HG02623 (cell line): ENCODE data around the gene MFSD11.
"Not testable (repeated sequence)": the region's sequence is repeated elsewhere in the genome, so short reads cannot be mapped to it uniquely, and the experiment has no call there.

Source experiments
- ATAC-seq: cut with Tn5 transposase; IDR thresholded peaks from one replicate; pipeline ENCODE4 v1.9.1; 2021; ENCODE audit warnings: moderate library complexity; ENCODE audit not compliant: unreplicated experiment

MFSD11 gene

GRCh38 chr17:76796081-76796480 is 58.2 kb downstream of the MFSD11 start:
- no peak for ATAC-seq

DNA sequence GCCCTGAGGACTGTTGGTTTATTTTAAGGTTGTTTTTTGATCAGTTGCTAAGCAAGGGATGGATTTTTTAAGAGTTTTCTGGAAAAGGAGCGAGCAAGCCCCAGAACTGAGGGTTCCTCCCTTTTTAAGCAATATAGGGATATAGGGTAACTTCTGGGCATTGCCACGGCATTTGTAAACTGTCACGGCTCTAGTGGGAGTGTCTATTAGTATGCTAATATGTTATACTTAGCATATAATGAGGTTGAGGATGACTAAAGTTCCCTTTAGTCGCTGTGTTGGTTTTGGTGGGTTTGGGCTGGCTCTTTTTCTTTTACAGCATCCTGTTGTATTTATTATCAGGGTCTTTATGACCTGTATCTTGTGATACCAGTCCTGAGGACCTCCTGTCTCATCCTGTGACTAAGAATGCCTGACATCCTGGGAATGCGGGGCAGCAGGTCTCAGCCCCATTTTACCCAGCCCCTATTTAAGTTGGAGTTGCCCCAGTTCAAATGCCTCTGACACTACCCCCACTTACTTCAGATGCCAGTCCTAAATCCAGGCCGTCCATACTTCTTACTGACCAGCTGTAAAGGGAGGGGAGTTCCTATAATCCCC is 59.4 kb downstream of the MFSD11 start:
- no peak for ATAC-seq

- no peak for ATAC-seq
Measured at GRCh38 chr17:76801706-76802105, 63.8 kb downstream of the MFSD11 start.

DNA sequence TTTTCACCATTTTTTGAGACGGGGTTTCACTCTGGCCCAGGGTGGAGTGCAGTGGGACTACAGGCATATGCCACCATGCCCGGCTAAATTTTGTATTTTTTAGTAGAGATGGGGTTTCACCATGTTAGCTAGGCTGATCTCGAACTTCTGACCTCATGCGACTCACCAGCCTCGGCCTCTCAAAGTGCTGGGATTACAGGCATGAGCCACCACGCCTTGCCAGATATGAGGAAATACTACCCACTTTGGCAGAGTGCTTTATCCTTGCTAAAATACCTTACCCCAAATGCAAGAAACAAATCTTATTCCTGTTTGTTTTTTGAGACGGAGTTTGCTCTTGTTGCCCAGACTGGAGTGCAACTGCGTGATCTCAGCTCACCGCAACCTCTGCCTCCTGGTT is 67.4 kb downstream of the MFSD11 start:
- no peak for ATAC-seq

DNA sequence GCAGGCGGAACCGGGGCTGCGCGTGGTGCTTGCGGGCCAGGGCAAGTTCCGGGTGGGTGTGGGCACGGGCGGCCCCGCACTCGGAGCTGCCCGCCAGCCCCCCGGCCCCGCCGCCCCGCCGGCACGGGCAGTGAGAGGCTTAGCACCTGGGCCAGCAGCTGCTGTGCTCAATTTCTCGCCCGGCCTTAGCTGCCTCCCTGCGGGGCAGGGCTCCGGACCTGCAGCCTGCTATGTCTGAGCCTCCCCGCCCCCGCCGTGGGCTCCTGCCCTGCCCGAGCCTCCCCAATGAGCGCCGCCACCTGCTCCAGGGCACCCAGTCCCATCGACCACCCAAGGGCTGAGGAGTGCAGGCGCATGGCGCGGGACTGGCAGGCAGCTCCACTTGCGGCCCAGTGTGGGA is 68.2 kb downstream of the MFSD11 start:
- not testable (repeated sequence) for ATAC-seq

GRCh38 chr17:76806767-76807166 is 68.8 kb downstream of the MFSD11 start:
- ATAC-seq = not testable (repeated sequence)

DNA sequence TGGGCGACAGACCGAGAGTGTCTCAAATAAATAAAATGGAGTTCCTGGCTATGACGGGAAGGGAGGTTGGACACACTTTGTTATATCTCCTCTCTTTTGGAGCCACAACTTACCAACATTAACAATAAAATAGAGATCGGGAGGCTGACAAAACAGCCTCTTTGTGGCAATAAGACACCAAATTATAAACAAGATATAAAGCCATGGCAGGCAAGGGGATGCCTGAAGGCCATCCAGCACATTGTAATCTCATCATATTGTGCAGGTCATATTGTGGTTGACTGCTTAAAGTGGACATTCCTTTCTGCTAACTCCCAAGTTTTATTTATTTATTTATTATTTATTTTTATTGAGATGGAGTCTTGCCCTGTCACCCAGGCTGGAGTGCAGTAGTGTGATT is 70.4 kb downstream of the MFSD11 start:
- no peak for ATAC-seq

DNA sequence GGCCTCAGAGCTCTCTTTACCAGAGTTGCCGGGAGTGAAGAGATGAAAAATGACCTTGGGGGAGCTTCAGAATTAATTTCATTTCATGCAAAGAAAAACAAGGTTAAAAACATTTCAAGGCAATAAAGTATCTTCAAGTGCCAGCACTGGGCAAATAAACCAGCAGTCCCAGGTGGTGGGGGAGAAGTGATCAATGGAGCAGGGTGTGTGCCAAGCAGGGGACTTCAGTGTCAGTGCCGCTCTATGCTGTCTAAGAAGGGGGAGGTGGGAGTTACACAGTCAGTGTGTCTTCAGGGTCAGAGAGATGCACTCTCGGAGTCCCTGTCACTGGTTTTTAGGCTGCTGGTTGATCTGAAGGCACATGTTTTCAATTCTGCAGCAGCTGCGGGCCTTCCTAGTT is 73.0 kb downstream of the MFSD11 start:
- no peak for ATAC-seq

- no peak for ATAC-seq
Measured at GRCh38 chr17:76811834-76812233, 73.9 kb downstream of the MFSD11 start.

DNA sequence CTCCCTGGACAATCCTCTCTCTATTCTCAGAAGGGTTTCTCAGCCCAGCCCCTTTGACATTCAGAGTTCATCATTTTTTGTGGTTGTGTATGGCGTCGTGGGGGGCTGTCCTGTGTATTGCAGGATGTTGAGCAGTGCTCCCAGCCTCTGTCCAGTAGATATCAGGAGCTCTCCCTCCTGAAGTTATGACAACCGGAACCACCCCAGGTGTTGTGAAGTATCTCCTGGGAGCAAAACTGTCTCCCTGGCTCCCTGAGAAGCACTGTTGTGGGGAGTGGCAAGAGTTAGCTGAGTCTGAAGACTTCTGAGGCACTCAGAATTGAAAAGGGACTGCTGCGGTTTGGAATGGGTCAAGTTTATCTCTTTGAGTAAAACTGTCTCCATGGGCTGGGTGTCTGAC is 74.3 kb downstream of the MFSD11 start:
- no peak for ATAC-seq

DNA sequence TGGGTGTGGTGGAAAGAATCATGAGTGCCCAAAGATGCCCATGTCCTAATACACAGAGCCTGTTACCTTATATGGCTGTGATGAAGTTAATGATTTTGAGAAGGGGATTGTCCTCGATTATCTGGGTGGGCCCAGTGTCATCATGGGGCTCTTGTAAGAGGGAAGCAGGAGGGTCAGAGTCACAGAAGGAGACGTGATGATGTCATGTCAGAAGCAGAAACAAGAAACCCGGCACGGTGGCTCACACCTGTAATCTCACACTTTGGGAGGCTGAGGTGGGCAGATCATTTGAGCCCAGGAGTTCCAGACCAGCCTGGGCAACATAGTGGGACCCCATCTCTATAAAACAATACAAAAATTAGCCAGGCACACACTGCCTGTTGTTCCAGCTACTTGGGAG is 75.0 kb downstream of the MFSD11 start:
- no peak for ATAC-seq

GRCh38 chr17:76815907-76816589 is 78.1 kb downstream of the MFSD11 start:
- not testable (repeated sequence) for ATAC-seq

- no peak for ATAC-seq
Measured at GRCh38 chr17:76816590-76817135, 78.7 kb downstream of the MFSD11 start.

DNA sequence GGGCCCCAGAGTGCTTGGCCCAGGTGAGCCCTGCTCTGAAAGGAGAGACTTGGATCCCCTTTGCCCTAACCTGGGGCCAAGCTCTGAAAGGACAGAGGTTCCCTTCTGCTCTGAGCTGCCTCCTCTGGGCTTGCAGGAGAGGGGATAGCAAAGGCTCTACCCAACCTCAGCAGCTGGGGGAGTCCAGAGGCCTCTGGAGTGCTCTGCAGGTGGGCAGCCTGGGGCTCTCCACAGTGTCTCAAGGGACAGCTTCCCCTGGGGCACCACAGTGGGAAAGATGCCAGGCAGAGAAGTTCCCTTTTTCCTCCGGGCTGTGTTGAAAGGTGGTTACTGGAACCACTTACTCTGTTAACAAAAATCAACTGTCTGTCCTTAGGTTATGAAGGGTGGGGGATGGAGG is 82.1 kb downstream of the MFSD11 start:
- ATAC-seq = no peak

GRCh38 chr17:76820561-76820960 is 82.6 kb downstream of the MFSD11 start:
- no peak for ATAC-seq

- ATAC-seq = no peak
Measured at GRCh38 chr17:76822184-76822778, 84.4 kb downstream of the MFSD11 start.

- no peak for ATAC-seq
Measured at GRCh38 chr17:76824093-76824492, 86.2 kb downstream of the MFSD11 start.

DNA sequence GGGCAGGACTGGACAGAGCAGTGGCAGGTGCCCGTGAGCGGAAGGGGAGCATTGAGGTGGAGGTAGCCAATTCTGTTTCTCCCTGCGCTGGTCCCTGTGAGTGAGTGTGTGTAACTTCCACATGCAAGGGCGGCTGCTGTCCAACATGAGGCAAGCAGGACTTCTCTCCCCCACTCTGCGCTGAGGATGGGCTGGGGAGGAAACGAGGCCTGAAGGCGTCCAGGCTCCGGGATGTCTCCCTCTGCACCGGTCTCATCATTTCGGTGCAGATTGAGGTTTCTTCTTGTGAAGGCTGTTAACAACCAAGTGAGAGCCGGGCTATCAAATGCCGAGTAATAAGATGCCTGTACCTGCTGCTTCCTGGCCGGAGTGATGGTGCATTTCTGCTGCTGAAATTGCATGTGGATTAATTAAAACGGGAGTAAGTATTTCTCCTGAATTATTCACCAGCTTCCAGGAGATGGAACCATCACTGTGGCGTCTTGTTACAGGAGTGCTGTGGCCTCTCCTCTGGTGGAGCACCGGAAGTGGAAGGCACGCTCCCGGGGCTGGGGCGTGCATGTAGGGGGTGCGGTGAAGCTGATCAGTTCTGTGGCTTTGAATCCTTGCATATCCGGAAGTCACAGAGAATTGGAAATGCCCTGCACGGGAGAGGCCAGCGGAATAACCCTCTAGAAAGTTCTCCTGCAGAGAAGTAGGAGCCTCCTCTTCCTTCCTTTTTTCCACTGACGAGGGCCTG is 88.6 kb downstream of the MFSD11 start:
- ATAC-seq = no peak

GRCh38 chr17:76827736-76828135 is 89.8 kb downstream of the MFSD11 start:
- no peak for ATAC-seq
